K562 (cell line): ENCODE data around the gene PHF20. TPM values are rescaled to one million over a fixed set of nuclear protein-coding genes. Genes with fewer than 3 reads are reported as not detected.

Experiments used
- ETV6 ChIP-seq, 3 experiments: fragments of 150-350 bp in 1 of 3; sonication (generic) in 1 of 3; formaldehyde crosslinking in 1 of 3; IDR thresholded peaks; 2 replicates each; pipeline versions ENCODE4 v1.6.1 to v1.8.0; 2014 to 2022; ENCODE audit warnings: borderline replicate concordance in 2 of 3, low read depth in 2 of 3, antibody characterized with exemption in 1 of 3, low read length in 1 of 3, mild to moderate bottlenecking in 1 of 3, missing genetic modification reagents in 1 of 3
- L3MBTL2 ChIP-seq: fragments of 450-650 bp; IDR thresholded peaks from 2 replicates; pipeline ENCODE4 v1.6.1; 2016; ENCODE audit warnings: mild to moderate bottlenecking, moderate library complexity
- NFE2L1 ChIP-seq: fragments of 450-650 bp; IDR thresholded peaks from 2 replicates; pipeline ENCODE4 v1.6.1; 2016; ENCODE audit warnings: missing genetic modification characterization, low read depth, mild to moderate bottlenecking, missing compliant biosample characterization, moderate library complexity, borderline replicate concordance
- NR2C2 ChIP-seq, 2 experiments: fragments of 200-800 bp in 1 of 2; sonication (Bioruptor generic) in 1 of 2; sonication (generic) in 1 of 2; formaldehyde crosslinking in 1 of 2; IDR thresholded peaks; 2 replicates each; pipeline versions ENCODE4 v1.6.1 to v1.8.0; 2016 to 2022; ENCODE audit warnings: mild to moderate bottlenecking in 1 of 2, missing compliant biosample characterization in 1 of 2, missing genetic modification characterization in 1 of 2, missing genetic modification reagents in 1 of 2
- TEAD2 ChIP-seq: fragments of 450-650 bp; IDR thresholded peaks from 2 replicates; pipeline ENCODE4 v1.6.1; 2016; ENCODE audit warnings: missing genetic modification characterization, control low read depth, missing compliant biosample characterization
- VEZF1 ChIP-seq: fragments of 200-800 bp; sonication (Bioruptor generic); IDR thresholded peaks from 2 replicates; pipeline ENCODE4 v1.6.1; 2017; ENCODE audit warnings: missing genetic modification characterization, missing compliant biosample characterization
- ZNF41 ChIP-seq: fragments of 250-450 bp; sonication (Bioruptor Pico); conservative IDR thresholded peaks from 2 replicates; pipeline ENCODE4 v1.4.0; 2020; ENCODE audit warnings: mild to moderate bottlenecking
- polyA plus RNA-seq, 8 experiments: library from polyadenylated mRNA; depleted of rRNA in 4 of 8; stranded (reverse) in 5 of 8; unstranded in 3 of 8; fragments of >200 nt; fragmentation: Nextera tagmentation in 2 of 8; fragmentation: Illumina TruSeq in 1 of 8; extraction: Ambion mirVana in 2 of 8; extraction: Trizol in 1 of 8; gene quantifications; 2 replicates each; pipeline versions ENCODE4 v1.2.1 to v1.2.3, GENCODE V29; 2011 to 2014; ENCODE audit warnings: inconsistent platforms in 1 of 8, missing spikeins in 1 of 8
- total RNA-seq, 7 experiments: library from RNA; depleted of rRNA in 6 of 7; stranded (reverse); fragments of >200 nt in 6 of 7; fragmentation: Illumina TruSeq in 2 of 7; extraction: Trizol in 2 of 7; gene quantifications; 2 replicates each; pipeline versions ENCODE4 v1.2.1 to v1.2.3, GENCODE V29; 2011 to 2021; ENCODE audit warnings: low replicate concordance in 1 of 7

PHF20 gene
- total and polyA plus RNA-seq, 9 of the 15 experiments (the other 6 are each of a cell fraction or from before 2014, with no cell fraction given), result 49.9 to 196 (median 70.7) TPM

GRCh38 chr20:35767683-35768481 is 3.9 kb upstream of the PHF20 start (continued):
- TF ChIP-seq ETV6 (IDR thresholded peaks at IDR 0.05; ENCODE audit: borderline replicate concordance in 1 of 2, low read depth in 2 of 2, low read length in 1 of 2) (no peak), ETV6 (CRISPR knock-in tag; IDR thresholded peaks at IDR 0.05; ENCODE audit: borderline replicate concordance) (no peak), ZNF41 (CRISPR knock-in tag) (no peak), TEAD2 (no peak), NFE2L1 (no peak), L3MBTL2 (0 out of 2 replicates have a peak, but pooled peaks have one; percentile 19), NR2C2 (CRISPR knock-in tag; IDR thresholded peaks at IDR 0.05) (no peak), NR2C2 (tag; IDR thresholded peaks at IDR 0.05) (no peak), VEZF1 (CRISPR knock-in tag) (0 out of 2 replicates have a peak, but pooled peaks have one; percentile 29)
